K562 (cell line): Measurements from ENCODE around the gene GRIP1. TPM values are rescaled to one million over a fixed set of nuclear protein-coding genes. Genes with fewer than 3 reads are reported as not detected.

Source experiments
- ATAC-seq: fragments of 200-7000 bp; cut with Tn5 transposase; 3 replicates; pipeline ENCODE4 v1.9.1; 2020; ENCODE audit warnings: moderate library complexity
- BruUV-seq: library from RNA; stranded (reverse); fragments of 400-500 nt; replicated peaks from 2 replicates; lab custom pipeline; 2021; lab: Mats Ljungman, UMichigan
- CTCF ChIA-PET: fragments of 300-600 bp; formaldehyde crosslinking; extraction: SDS; loops from one replicate; lab custom pipeline; 2021; ENCODE audit warnings: low intra/inter-chr PET ratio; lab: Yijun Ruan, JAX
- POLR2A ChIA-PET: fragments of 300-600, 350-650 bp; sonication (Branson Sonifier 250); formaldehyde crosslinking; extraction: SDS; loops from one replicate; lab custom pipeline; 2021; ENCODE audit warnings: antibody characterized with exemption, inconsistent platforms; lab: Yijun Ruan, JAX
- DNase-seq, 4 experiments: peaks; one replicate each; pipeline versions ENCODE4 v3.0.0 to v3.0.0-alpha.2; 2011 to 2018; ENCODE audit warnings: low spot score in 3 of 4, mixed read lengths in 3 of 4; ENCODE audit errors: extremely low read depth in 1 of 4
- FAIRE-seq: peaks from 2 replicates; lab custom pipeline; 2011; peaks lifted over from hg19 to GRCh38; lab: Jason Lieb, UNC
- H2AFZ ChIP-seq: 2 replicates; pipeline ENCODE4 v1.6.0; 2011; ENCODE audit warnings: low read depth, low read length, control low read depth, inconsistent platforms
- H3K27ac ChIP-seq: fragments of 200-600 bp; 3 replicates; pipeline ENCODE4 v1.8.0; 2011; ENCODE audit warnings: low read depth, mild to moderate bottlenecking, control low read depth, inconsistent platforms, low read length, moderate library complexity, mixed read lengths; ENCODE audit errors: extremely low read depth
- H3K27me3 ChIP-seq, 2 experiments: fragments of 300-600 bp in 1 of 2; 2 replicates in 1 of 2; 3 replicates in 1 of 2; pipeline versions ENCODE4 v1.6.0 to v1.8.0; 2011; ENCODE audit warnings: inconsistent platforms in 2 of 2, low read length in 2 of 2, mild to moderate bottlenecking in 1 of 2, mixed read lengths in 1 of 2, moderate library complexity in 1 of 2; ENCODE audit not compliant: control insufficient read depth in 2 of 2, insufficient read depth in 2 of 2
- H3K36me3 ChIP-seq: fragments of 300-600 bp; 3 replicates; pipeline ENCODE4 v1.8.0; 2011; ENCODE audit warnings: mild to moderate bottlenecking, low read length, inconsistent platforms; ENCODE audit not compliant: control insufficient read depth, insufficient read depth
- H3K4me1 ChIP-seq, 2 experiments: fragments of 200-600 bp in 1 of 2; replicated peaks in 1 of 2; 2 replicates in 1 of 2; 3 replicates in 1 of 2; pipeline versions ENCODE4 v1.5.1 to v1.8.0; 2011; ENCODE audit warnings: inconsistent platforms in 2 of 2, low read length in 2 of 2, mild to moderate bottlenecking in 1 of 2, mixed read lengths in 1 of 2, moderate library complexity in 1 of 2; ENCODE audit not compliant: control insufficient read depth in 2 of 2, insufficient read depth in 2 of 2
- H3K4me2 ChIP-seq: 2 replicates; pipeline ENCODE4 v1.6.1; 2011; ENCODE audit warnings: low read length, control low read depth, inconsistent platforms, mixed read lengths; ENCODE audit not compliant: insufficient read depth
- H3K4me3 ChIP-seq: fragments of 200-600 bp; sonication (generic), shearing (Covaris generic); 2 replicates; pipeline ENCODE4 v1.5.1; 2016; ENCODE audit warnings: control low read depth, inconsistent platforms
- H3K79me2 ChIP-seq: fragments of 200-600 bp; 3 replicates; pipeline ENCODE4 v1.8.0; 2011; ENCODE audit warnings: low read length, inconsistent platforms; ENCODE audit not compliant: control insufficient read depth, insufficient read depth
- H3K9ac ChIP-seq, 2 experiments: 2 replicates each; pipeline versions ENCODE4 v1.6.0 to v1.6.1; 2011; ENCODE audit warnings: low read depth in 2 of 2, low read length in 2 of 2, control low read depth in 1 of 2, inconsistent platforms in 1 of 2, mild to moderate bottlenecking in 1 of 2, mixed read lengths in 1 of 2; ENCODE audit not compliant: insufficient read depth in 1 of 2
- H3K9me1 ChIP-seq: one replicate; pipeline ENCODE4 v1.6.0; 2011; ENCODE audit warnings: inconsistent platforms, mild to moderate bottlenecking, low read length, moderate library complexity; ENCODE audit not compliant: control insufficient read depth, insufficient read depth
- H3K9me3 ChIP-seq: replicated peaks from 2 replicates; pipeline ENCODE4 v1.5.1; 2011; ENCODE audit warnings: low read depth, low read length, inconsistent platforms; ENCODE audit not compliant: control insufficient read depth, insufficient read depth
- H4K20me1 ChIP-seq: replicated peaks from 2 replicates; pipeline ENCODE4 v1.6.1; 2011; ENCODE audit warnings: low read length, inconsistent platforms, mixed read lengths; ENCODE audit not compliant: control insufficient read depth, insufficient read depth
- CBX3 ChIP-seq, 2 experiments: IDR thresholded peaks; 1 replicate in 1 of 2; 2 replicates in 1 of 2; pipeline ENCODE4 v1.6.1; 2012; ENCODE audit warnings: inconsistent platforms in 2 of 2, low read length in 2 of 2, borderline replicate concordance in 1 of 2, control low read depth in 1 of 2
- CXXC5 ChIP-seq: fragments of 250-450 bp; sonication (Bioruptor Pico); IDR thresholded peaks from 2 replicates; pipeline ENCODE4 v1.8.0; 2022; ENCODE audit warnings: inconsistent platforms, mild to moderate bottlenecking, moderate library complexity
- E2F4 ChIP-seq: sonication (generic); formaldehyde crosslinking; IDR thresholded peaks from 2 replicates; pipeline ENCODE4 v1.8.0; 2022; ENCODE audit warnings: mild to moderate bottlenecking, low read depth, missing genetic modification reagents
- ESRRA ChIP-seq: fragments of 450-650 bp; IDR thresholded peaks from 2 replicates; pipeline ENCODE4 v1.6.1; 2014; ENCODE audit warnings: low read depth, mild to moderate bottlenecking, moderate library complexity, borderline replicate concordance
- HDAC1 ChIP-seq, 2 experiments: fragments of 450-650 bp; IDR thresholded peaks; 2 replicates each; pipeline ENCODE4 v1.6.1; 2016 to 2017; ENCODE audit warnings: inconsistent platforms in 1 of 2, mild to moderate bottlenecking in 1 of 2, moderate library complexity in 1 of 2
- HOXB6 ChIP-seq: fragments of 250-450 bp; sonication (Bioruptor Pico); IDR thresholded peaks from 2 replicates; pipeline ENCODE4 v1.5.1; 2022; ENCODE audit warnings: mild to moderate bottlenecking, borderline replicate concordance
- MEF2A ChIP-seq: IDR thresholded peaks from 2 replicates; pipeline ENCODE4 v1.6.1; 2011; ENCODE audit warnings: low read depth, mild to moderate bottlenecking, low read length, moderate library complexity; ENCODE audit not compliant: control insufficient read depth
- RBM34 ChIP-seq: fragments of 200-400 bp; formaldehyde crosslinking; IDR thresholded peaks from 2 replicates; pipeline ENCODE4 v1.6.1; 2018; ENCODE audit warnings: low read length, borderline replicate concordance; ENCODE audit not compliant: insufficient read depth
- ZNF668 ChIP-seq: fragments of 250-450 bp; sonication (Bioruptor Pico); IDR thresholded peaks from 2 replicates; pipeline ENCODE4 v1.8.0; 2022; ENCODE audit warnings: mild to moderate bottlenecking, inconsistent platforms
- ZZZ3 ChIP-seq: fragments of 450-650 bp; IDR thresholded peaks from 2 replicates; pipeline ENCODE4 v1.6.1; 2016; ENCODE audit warnings: antibody characterized with exemption, mild to moderate bottlenecking, moderate library complexity
- WGBS: fragments of 100-300 bp; shearing (Covaris generic); methylation state at CpG from one replicate; pipeline ENCODE4 v1.1.6; 2016; ENCODE audit warnings: low coverage, mixed read lengths; ENCODE audit not compliant: insufficient coverage; ENCODE audit errors: missing lambda C conversion rate; 5-methylcytosine and 5-hydroxymethylcytosine counted together
- in situ Hi-C: fragments of 300-500 bp; cut with MboI; formaldehyde crosslinking; loops from 4 replicates; pipeline ENCODE4 v1.15.0; 2018; ENCODE audit warnings: inconsistent platforms, mixed read lengths
- intact Hi-C: fragments of 100-400 bp; cut with micrococcal nuclease; formaldehyde crosslinking; loops from 2 replicates; pipeline ENCODE4 v1.14.2; 2022
- polyA plus RNA-seq, 8 experiments: library from polyadenylated mRNA; depleted of rRNA in 4 of 8; stranded (reverse) in 5 of 8; unstranded in 3 of 8; fragments of >200 nt; fragmentation: Nextera tagmentation in 2 of 8; fragmentation: Illumina TruSeq in 1 of 8; extraction: Ambion mirVana in 2 of 8; extraction: Trizol in 1 of 8; gene quantifications; 2 replicates each; pipeline versions ENCODE4 v1.2.1 to v1.2.3, GENCODE V29; 2011 to 2014; ENCODE audit warnings: inconsistent platforms in 1 of 8, missing spikeins in 1 of 8
- total RNA-seq, 7 experiments: library from RNA; depleted of rRNA in 6 of 7; stranded (reverse); fragments of >200 nt in 6 of 7; fragmentation: Illumina TruSeq in 2 of 7; extraction: Trizol in 2 of 7; gene quantifications; 2 replicates each; pipeline versions ENCODE4 v1.2.1 to v1.2.3, GENCODE V29; 2011 to 2021; ENCODE audit warnings: low replicate concordance in 1 of 7
- TF ChIP-seq, protein P1 (sequence below): IDR thresholded peaks from 2 replicates; pipeline ENCODE4 v1.6.1; 2012; ENCODE audit warnings: low read depth, low read length, improper control_type of control experiment, borderline replicate concordance
- TF ChIP-seq, protein P2 (sequence below): fragments of 450-650 bp; conservative IDR thresholded peaks from 2 replicates; pipeline ENCODE4 v1.6.1; 2016; ENCODE audit warnings: missing genetic modification characterization, low read depth, mild to moderate bottlenecking, control low read depth, missing compliant biosample characterization

Gene GRIP1
- total and polyA plus RNA-seq, 9 of the 15 experiments (the other 6 are each of a cell fraction or from before 2014, with no cell fraction given) = 0.28 to 1.2 (median 0.45) TPM

GRCh38 chr12:66329941-66330340 is 348.9 kb downstream of the GRIP1 start:
- no TSS peak for BruUV-seq
- H3K4me2 ChIP-seq = no peak overlapping the region
- no peaks in the 10 kb centered on the region for H3K4me1 ChIP-seq
- no peak overlapping the region for H3K4me3 ChIP-seq
- no peaks in the 10 kb centered on the region for H4K20me1 ChIP-seq
- H3K9me1 ChIP-seq = no peaks in the 10 kb centered on the region
- no peak overlapping the region for H3K9ac ChIP-seq
- TF ChIP-seq ESRRA (no peak), HOXB6 (CRISPR knock-in tag) (no peak)
- TF ChIP-seq, protein P1, sequence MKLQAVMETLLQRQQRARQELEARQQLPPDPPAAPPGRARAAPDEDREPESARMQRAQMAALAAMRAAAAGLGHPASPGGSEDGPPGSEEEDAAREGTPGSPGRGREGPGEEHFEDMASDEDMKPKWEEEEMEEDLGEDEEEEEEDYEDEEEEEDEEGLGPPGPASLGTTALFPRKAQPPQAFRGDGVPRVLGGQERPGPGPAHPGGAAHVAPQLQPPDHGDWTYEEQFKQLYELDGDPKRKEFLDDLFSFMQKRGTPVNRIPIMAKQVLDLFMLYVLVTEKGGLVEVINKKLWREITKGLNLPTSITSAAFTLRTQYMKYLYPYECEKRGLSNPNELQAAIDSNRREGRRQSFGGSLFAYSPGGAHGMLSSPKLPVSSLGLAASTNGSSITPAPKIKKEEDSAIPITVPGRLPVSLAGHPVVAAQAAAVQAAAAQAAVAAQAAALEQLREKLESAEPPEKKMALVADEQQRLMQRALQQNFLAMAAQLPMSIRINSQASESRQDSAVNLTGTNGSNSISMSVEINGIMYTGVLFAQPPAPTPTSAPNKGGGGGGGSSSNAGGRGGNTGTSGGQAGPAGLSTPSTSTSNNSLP = no peak
- intact Hi-C loops = no loop called here
- in situ Hi-C loops = no loop called here
- DNase-seq (no peak), ATAC-seq (no peak), FAIRE-seq (no peak)
- H2AFZ ChIP-seq = no peak overlapping the region
- CTCF ChIA-PET = no interaction called here
- H3K27ac ChIP-seq = no peak overlapping the region
- WGBS = 65% methylated on average over 5 of the region's 5 CpGs
- no peaks in the 10 kb centered on the region for H3K9me3 ChIP-seq
- peaks cover 3% of the 10 kb centered on the region; the same call in 1 of the 3 replicates for H3K36me3 ChIP-seq
- no peaks in the 10 kb centered on the region for H3K79me2 ChIP-seq
- POLR2A ChIA-PET = interaction anchor here (1.4 kb wide), 1 partner anchor 12 kb away, joined by 3 read pairs; no protein-coding TSS in a partner anchor
- no peaks in the 10 kb centered on the region for H3K27me3 ChIP-seq

DNA sequence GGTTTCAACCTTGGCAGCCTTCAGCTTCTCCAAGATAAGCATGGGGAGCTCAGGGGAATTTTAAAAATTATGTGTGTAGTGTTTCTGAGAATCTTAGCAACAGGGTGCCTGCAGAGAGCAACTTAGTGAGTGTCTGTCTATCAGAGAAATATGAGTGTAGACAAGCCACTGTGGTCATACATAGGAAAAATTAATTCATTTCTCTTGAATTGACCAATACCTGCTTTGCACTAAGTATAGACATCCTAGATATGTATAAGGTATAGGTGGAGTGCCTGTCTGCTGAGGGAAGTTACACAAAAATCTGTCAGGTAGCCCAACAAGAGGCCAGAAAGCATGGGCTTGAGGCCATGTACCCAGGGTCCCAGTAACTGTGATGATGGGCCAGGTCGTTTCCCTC is 355.9 kb downstream of the GRIP1 start:
- ATAC-seq (no peak), FAIRE-seq (no peak), DNase-seq (no peak)
- Histone ChIP-seq H3K4me3 (no peak overlapping the region), H4K20me1 (no peaks in the 10 kb centered on the region), H3K4me2 (no peak overlapping the region), H3K9ac (no peak overlapping the region), H3K27me3 (no peaks in the 10 kb centered on the region), H3K4me1 (no peaks in the 10 kb centered on the region), H3K79me2 (no peaks in the 10 kb centered on the region), H3K9me1 (no peaks in the 10 kb centered on the region), H2AFZ (no peak overlapping the region), H3K27ac (no peak overlapping the region), H3K36me3 (peaks cover 7% of the 10 kb centered on the region; the same call in 1 of the 3 replicates), H3K9me3 (no peaks in the 10 kb centered on the region)
- ChIA-PET POLR2A (no interaction called here), CTCF (no interaction called here)
- in situ Hi-C loops = no loop called here
- WGBS = 58% methylated on average over 1 of the region's 1 CpG
- intact Hi-C loops = no loop called here
- no TSS peak for BruUV-seq
- TF ChIP-seq ZNF668 (CRISPR knock-in tag) (no peak), RBM34 (no peak), HDAC1 (IDR thresholded peaks at IDR 0.05) (no peak), CXXC5 (CRISPR knock-in tag) (no peak), ZZZ3 (no peak), MEF2A (no peak), E2F4 (CRISPR knock-in tag) (no peak), CBX3 (IDR thresholded peaks at IDR 0.05; ENCODE audit: borderline replicate concordance in 1 of 2, low read length in 2 of 2) (no peak)
- TF ChIP-seq, protein P2, sequence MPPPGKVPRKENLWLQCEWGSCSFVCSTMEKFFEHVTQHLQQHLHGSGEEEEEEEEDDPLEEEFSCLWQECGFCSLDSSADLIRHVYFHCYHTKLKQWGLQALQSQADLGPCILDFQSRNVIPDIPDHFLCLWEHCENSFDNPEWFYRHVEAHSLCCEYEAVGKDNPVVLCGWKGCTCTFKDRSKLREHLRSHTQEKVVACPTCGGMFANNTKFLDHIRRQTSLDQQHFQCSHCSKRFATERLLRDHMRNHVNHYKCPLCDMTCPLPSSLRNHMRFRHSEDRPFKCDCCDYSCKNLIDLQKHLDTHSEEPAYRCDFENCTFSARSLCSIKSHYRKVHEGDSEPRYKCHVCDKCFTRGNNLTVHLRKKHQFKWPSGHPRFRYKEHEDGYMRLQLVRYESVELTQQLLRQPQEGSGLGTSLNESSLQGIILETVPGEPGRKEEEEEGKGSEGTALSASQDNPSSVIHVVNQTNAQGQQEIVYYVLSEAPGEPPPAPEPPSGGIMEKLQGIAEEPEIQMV (tag) = no peak
